Measurements from ENCODE around the gene CRB1. TPM values are rescaled to one million over a fixed set of nuclear protein-coding genes. Genes with fewer than 3 reads are reported as not detected.

Gene CRB1
- total RNA-seq, 1 experiment from 2014 or later: not detected

DNA sequence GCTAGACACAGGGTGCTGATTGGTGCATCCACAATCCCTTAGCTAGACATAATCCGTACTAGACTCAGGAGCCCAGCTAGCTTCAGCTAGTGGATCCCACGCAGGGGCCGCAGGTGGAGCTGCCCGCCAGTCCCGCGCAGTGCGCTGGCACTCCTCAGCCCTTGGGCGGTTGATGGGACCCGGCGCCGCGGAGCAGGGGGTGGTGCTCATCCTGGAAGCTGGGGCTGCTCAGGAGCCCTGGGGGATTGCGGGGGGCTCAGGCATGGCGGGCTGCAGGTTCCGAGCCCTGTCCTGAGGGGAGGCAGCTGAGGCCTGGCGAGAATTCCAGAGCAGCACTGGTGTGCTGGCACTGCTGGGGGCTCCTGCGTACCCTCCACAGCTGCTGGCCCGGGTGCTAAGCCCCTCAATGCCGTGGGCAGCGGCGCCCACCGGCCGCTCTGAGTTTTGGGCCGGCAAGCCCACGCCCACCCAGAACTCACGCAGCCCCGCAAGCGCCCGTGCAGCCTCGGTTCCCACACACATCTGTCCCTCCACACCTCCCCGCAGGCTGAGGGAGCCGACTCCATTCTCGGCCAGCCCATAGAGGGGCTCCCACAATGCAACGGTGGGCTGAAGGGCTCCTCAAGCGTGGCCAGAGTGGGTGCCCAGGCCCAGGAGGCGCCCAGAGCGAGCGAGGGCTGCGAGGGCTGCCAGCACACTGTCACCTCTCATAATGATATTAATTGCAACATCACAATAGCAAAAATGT lies 87.4 kb downstream of the CRB1 start:
- no peak overlapping the region for H4K8ac ChIP-seq (replicated peaks; ENCODE audit: insufficient read length, low read depth, low read length)
- H3K4ac ChIP-seq (ENCODE audit: low read depth, low read length): no peak overlapping the region; the same call in 1 of the 2 replicates
- no peak overlapping the region for H3K9ac ChIP-seq (ENCODE audit: extremely low read depth, insufficient read length, low read length)
- H3K4me3 Mint-ChIP-seq: no peak overlapping the region
- H3K79me2 ChIP-seq (ENCODE audit: insufficient read depth, low read length): no peaks in the 10 kb centered on the region
- no peak overlapping the region for H2AFZ ChIP-seq (ENCODE audit: low read length)
- H2BK12ac ChIP-seq (ENCODE audit: insufficient read length, low read depth, low read length): no peak overlapping the region
- H2BK120ac ChIP-seq (ENCODE audit: low read depth, low read length, poor library complexity, severe bottlenecking): no peak overlapping the region
- no peaks in the 10 kb centered on the region for H3K4me1 ChIP-seq (ENCODE audit: insufficient read depth, low read length)
- no peaks in the 10 kb centered on the region for H3K4me1 Mint-ChIP-seq
- no peak overlapping the region; the same call in 1 of the 2 replicates for H3K14ac ChIP-seq (ENCODE audit: insufficient read depth, low read length)
- H2AK5ac ChIP-seq (ENCODE audit: insufficient read length, low read length): no peak overlapping the region
- H3K4me2 ChIP-seq (ENCODE audit: insufficient read depth, insufficient read length, low read length): no peak overlapping the region
- H2BK5ac ChIP-seq (ENCODE audit: insufficient read length, low read length): no peak overlapping the region
- WGBS (ENCODE audit: extremely low coverage, insufficient read length, low lambda C conversion rate): no CpG with 5 or more reads among the region's 39 CpGs
- no peak overlapping the region for H4K5ac ChIP-seq (ENCODE audit: insufficient read length, low read depth, low read length)
- H3K27ac ChIP-seq (ENCODE audit: insufficient read length, low read depth, low read length): no peak overlapping the region
- no peak overlapping the region for H3K56ac ChIP-seq (ENCODE audit: insufficient read length, low read depth, low read length)
- H4K91ac ChIP-seq (ENCODE audit: insufficient read length, low read depth, low read length): no peak overlapping the region
- no peak for DNase-seq
- no peaks in the 10 kb centered on the region for H3K9me3 Mint-ChIP-seq
- no peaks in the 10 kb centered on the region for H3K79me1 ChIP-seq (ENCODE audit: insufficient read depth, low read depth, low read length, poor library complexity, severe bottlenecking)
- no peak overlapping the region for H3T11ph ChIP-seq (ENCODE audit: low read length)
- H3K23me2 ChIP-seq (ENCODE audit: insufficient read length, low read depth, low read length, poor library complexity, severe bottlenecking): no peaks in the 10 kb centered on the region
- H3K9me3 ChIP-seq (ENCODE audit: control insufficient read depth, low read depth, low read length): no peaks in the 10 kb centered on the region
- no peak overlapping the region; the same call in 1 of the 2 replicates for H2BK15ac ChIP-seq (ENCODE audit: low read depth, low read length)
- H3K36me3 Mint-ChIP-seq (ENCODE audit: insufficient read depth in 1 of 3, low read depth in 3 of 3): no peaks in the 10 kb centered on the region
- no peak overlapping the region for H3K18ac ChIP-seq (ENCODE audit: insufficient read length, low read depth, low read length)
- no peaks in the 10 kb centered on the region; the same call in 1 of the 2 replicates for H3K27me3 Mint-ChIP-seq (ENCODE audit: low read depth)
- no peaks in the 10 kb centered on the region for H4K20me1 ChIP-seq (ENCODE audit: control insufficient read depth, insufficient read depth, insufficient read length)
- H3K27me3 ChIP-seq (ENCODE audit: insufficient read depth, low read length): no peaks in the 10 kb centered on the region
- H3K23ac ChIP-seq (ENCODE audit: insufficient read length, low read depth, low read length): no peak overlapping the region
- TF ChIP-seq CTCF (conservative IDR thresholded peaks at IDR 0.05): no peak
- no peak overlapping the region for H2BK20ac ChIP-seq (ENCODE audit: low read depth, low read length, poor library complexity, severe bottlenecking)
- H3K27ac Mint-ChIP-seq: no peak overlapping the region
